GM23248 (cell line): ENCODE results near the gene LRP2. TPM values are rescaled to one million over a fixed set of nuclear protein-coding genes. Genes with fewer than 3 reads are reported as not detected.

Experiments used
- DNase-seq: peaks from one replicate; pipeline ENCODE4 v3.0.0-alpha.2; 2015
- H2AFZ ChIP-seq: fragments of 200-600 bp; sonication (generic); 2 replicates; pipeline ENCODE4 v1.6.1; 2016; ENCODE audit warnings: antibody characterized with exemption
- H3F3A ChIP-seq: fragments of 200-600 bp; sonication (generic); 2 replicates; pipeline ENCODE4 v1.6.1; 2016; ENCODE audit warnings: mild to moderate bottlenecking, antibody characterized with exemption, mixed run types; ENCODE audit not compliant: insufficient read depth
- H3K27ac ChIP-seq: fragments of 200-600 bp; sonication (generic); 2 replicates; pipeline ENCODE4 v1.5.1; 2016; ENCODE audit warnings: mild to moderate bottlenecking
- H3K27me3 ChIP-seq: fragments of 200-600 bp; sonication (generic); replicated peaks from 2 replicates; pipeline ENCODE4 v1.6.1; 2016; ENCODE audit warnings: mild to moderate bottlenecking; ENCODE audit not compliant: insufficient read depth
- H3K36me3 ChIP-seq: fragments of 200-600 bp; sonication (generic); 2 replicates; pipeline ENCODE4 v1.6.1; 2016; ENCODE audit warnings: low read depth, mild to moderate bottlenecking
- H3K4me1 ChIP-seq: fragments of 200-600 bp; sonication (generic); 2 replicates; pipeline ENCODE4 v1.6.1; 2016; ENCODE audit warnings: mild to moderate bottlenecking; ENCODE audit not compliant: insufficient read depth
- H3K4me2 ChIP-seq: fragments of 200-600 bp; sonication (generic); one replicate; pipeline ENCODE4 v1.6.1; 2016; ENCODE audit warnings: mild to moderate bottlenecking; ENCODE audit not compliant: unreplicated experiment
- H3K4me3 ChIP-seq: fragments of 200-600 bp; sonication (generic); 2 replicates; pipeline ENCODE4 v1.5.1; 2016; ENCODE audit warnings: mild to moderate bottlenecking
- H3K79me2 ChIP-seq: fragments of 200-600 bp; sonication (generic); 2 replicates; pipeline ENCODE4 v1.6.1; 2016; ENCODE audit warnings: mild to moderate bottlenecking; ENCODE audit not compliant: insufficient read depth
- H3K9ac ChIP-seq: fragments of 200-600 bp; sonication (generic); 2 replicates; pipeline ENCODE4 v1.6.1; 2016; ENCODE audit warnings: mild to moderate bottlenecking
- H3K9me2 ChIP-seq: fragments of 200-600 bp; sonication (generic); 2 replicates; pipeline ENCODE4 v1.6.1; 2016; ENCODE audit warnings: mixed run types, mild to moderate bottlenecking, moderate library complexity; ENCODE audit not compliant: insufficient read depth
- H3K9me3 ChIP-seq: fragments of 200-600 bp; sonication (generic); one replicate; pipeline ENCODE4 v1.6.1; 2017; ENCODE audit warnings: low read depth
- H4K20me1 ChIP-seq: fragments of 200-600 bp; sonication (generic); 2 replicates; pipeline ENCODE4 v1.6.0; 2016; ENCODE audit not compliant: insufficient read depth
- EZH2 ChIP-seq: fragments of 200-600 bp; sonication (generic); IDR thresholded peaks from 2 replicates; pipeline ENCODE4 v1.6.1; 2018; ENCODE audit warnings: antibody characterized with exemption, mild to moderate bottlenecking; ENCODE audit not compliant: insufficient read depth, poor library complexity, severe bottlenecking
- EZH2phosphoT487 ChIP-seq: fragments of 200-600 bp; sonication (generic); IDR thresholded peaks from 2 replicates; pipeline ENCODE4 v1.6.1; 2018; ENCODE audit warnings: antibody characterized with exemption, moderate library complexity, mild to moderate bottlenecking, low read depth; ENCODE audit not compliant: insufficient read depth
- WGBS, 2 experiments: methylation state at CpG; one replicate each; pipeline ENCODE4 v1.1.6; 2015 to 2017; ENCODE audit warnings: low lambda C conversion rate in 2 of 2, low coverage in 1 of 2; ENCODE audit errors: missing lambda C conversion rate in 2 of 2; 5-methylcytosine and 5-hydroxymethylcytosine counted together
- in situ Hi-C: fragments of 300-500 bp; cut with MboI; formaldehyde crosslinking; loops from 2 replicates; pipeline ENCODE4 v1.15.0; 2020
- polyA plus RNA-seq: library from polyadenylated mRNA; unstranded; fragments of >200 nt; fragmentation: Nextera tagmentation; extraction: Ambion mirVana; gene quantifications from 2 replicates; pipeline ENCODE4 v1.2.1, GENCODE V29; 2016
- total RNA-seq: library from RNA; depleted of rRNA; stranded (reverse); fragments of >200 nt; shearing (Covaris generic); gene quantifications from 2 replicates; pipeline ENCODE4 v1.2.3, GENCODE V29; 2014

Gene LRP2
- total and polyA plus RNA-seq, 2 experiments from 2014 or later, result not detected

DNA sequence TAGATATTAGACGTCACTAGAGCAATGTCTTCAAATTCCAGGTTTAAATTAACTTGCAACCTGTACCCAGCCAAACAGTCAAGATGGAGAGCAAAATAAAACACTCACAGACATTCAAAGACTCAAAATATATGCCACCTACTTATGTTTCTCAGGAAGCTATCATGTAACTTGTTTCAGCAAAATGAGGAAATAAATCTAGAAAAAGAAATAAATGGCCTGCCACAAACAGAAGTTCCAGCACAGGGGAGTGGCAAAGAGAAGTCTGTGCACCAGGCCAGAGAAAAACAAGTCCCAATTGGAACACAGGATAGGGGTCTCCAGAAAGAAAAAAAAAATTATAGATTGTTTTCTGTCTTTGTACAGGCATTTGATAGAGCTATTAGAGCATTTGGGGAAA is 96.7 kb downstream of the LRP2 start:
- H3K9me3 ChIP-seq, result no peaks in the 10 kb centered on the region

DNA sequence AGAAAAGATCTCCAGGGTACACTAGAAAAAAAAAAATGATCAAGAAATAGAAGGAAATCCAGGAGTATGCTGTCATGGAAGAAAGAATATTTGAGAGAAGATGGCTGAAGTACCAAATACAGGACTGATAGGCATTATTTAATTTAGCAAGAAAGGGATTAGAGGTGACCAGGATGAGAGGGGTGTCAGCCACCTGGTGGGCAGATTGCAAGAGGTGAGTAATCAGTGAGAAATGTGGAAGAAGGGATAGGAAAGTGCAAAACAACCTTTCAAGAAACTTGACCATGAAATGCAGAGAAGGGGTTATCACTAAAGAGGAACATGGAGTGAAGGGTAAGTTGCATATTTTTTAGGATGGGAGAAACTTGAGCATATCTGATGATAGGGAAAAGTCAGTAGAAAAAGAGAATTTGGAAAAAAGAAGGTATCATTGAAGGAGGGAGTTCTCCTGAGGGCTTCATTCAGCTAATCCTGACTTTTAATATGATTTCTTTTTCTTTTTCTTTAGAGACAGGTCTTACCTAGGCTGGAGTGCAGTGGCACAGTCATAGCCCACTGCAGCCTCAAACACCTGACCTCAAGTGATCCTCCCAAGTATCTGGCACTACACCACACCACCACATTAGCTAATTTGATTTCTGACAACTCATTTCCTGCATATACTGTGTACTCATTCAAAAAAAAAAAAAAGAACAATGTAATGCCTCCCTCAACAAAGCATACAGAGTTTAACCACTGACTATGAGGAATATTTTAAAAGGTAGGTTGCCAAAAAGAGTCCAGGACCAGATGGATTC is 101.3 kb downstream of the LRP2 start:
- Histone ChIP-seq H3K9ac (no peak overlapping the region), H3K4me3 (no peak overlapping the region), H3K9me2 (no peaks in the 10 kb centered on the region), H3K4me1 (no peaks in the 10 kb centered on the region), H3F3A (no peaks in the 10 kb centered on the region), H3K36me3 (no peaks in the 10 kb centered on the region), H3K79me2 (no peaks in the 10 kb centered on the region), H4K20me1 (no peaks in the 10 kb centered on the region), H3K9me3 (no peaks in the 10 kb centered on the region), H3K4me2 (no peak overlapping the region), H3K27ac (no peak overlapping the region), H2AFZ (no peak overlapping the region), H3K27me3 (no peaks in the 10 kb centered on the region)
- in situ Hi-C loops, result no loop called here
- no peak for TF ChIP-seq EZH2
- no peak for TF ChIP-seq EZH2phosphoT487
- DNase-seq, result no peak

More for the DNA sequence above, 96.7 kb downstream of the LRP2 start:
- Histone ChIP-seq H3K4me1 (no peaks in the 10 kb centered on the region), H3K79me2 (no peaks in the 10 kb centered on the region), H3K27ac (no peak overlapping the region), H4K20me1 (no peaks in the 10 kb centered on the region), H3K9ac (no peak overlapping the region), H3K27me3 (no peaks in the 10 kb centered on the region), H2AFZ (no peak overlapping the region), H3K4me2 (no peak overlapping the region), H3K9me2 (no peaks in the 10 kb centered on the region), H3K4me3 (no peak overlapping the region), H3F3A (no peaks in the 10 kb centered on the region), H3K36me3 (no peaks in the 10 kb centered on the region)
- in situ Hi-C loops, result no loop called here
- 3 to 4% methylated on average over 1 of the region's 1 CpG for WGBS, 2 experiments
- no peak for TF ChIP-seq EZH2phosphoT487
- no peak for TF ChIP-seq EZH2
- DNase-seq, result no peak

DNA sequence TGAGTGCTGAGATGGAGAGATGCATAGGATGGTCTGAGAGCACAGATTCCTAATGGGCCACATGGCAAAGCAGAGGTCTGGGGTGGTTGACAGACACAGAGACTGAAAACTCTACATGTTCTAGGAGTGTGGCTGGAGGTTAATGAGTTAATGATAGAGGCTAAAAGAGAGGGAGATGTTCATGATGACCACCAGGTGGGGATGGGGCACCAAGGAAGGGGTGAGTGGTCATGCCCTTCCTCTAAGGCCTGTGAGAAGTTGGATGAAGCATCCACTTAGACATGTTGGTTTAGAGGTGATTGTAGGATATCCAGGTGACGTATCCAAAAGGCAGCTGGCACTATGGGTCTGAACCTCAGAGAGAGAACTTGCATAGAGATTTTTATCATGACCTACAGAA is 102.1 kb downstream of the LRP2 start:
- Histone ChIP-seq H3K4me1 (no peaks in the 10 kb centered on the region), H4K20me1 (no peaks in the 10 kb centered on the region), H3K9ac (no peak overlapping the region), H2AFZ (no peak overlapping the region), H3K27me3 (no peaks in the 10 kb centered on the region), H3K36me3 (no peaks in the 10 kb centered on the region), H3K9me3 (no peaks in the 10 kb centered on the region), H3K4me2 (no peak overlapping the region), H3K27ac (no peak overlapping the region), H3K4me3 (no peak overlapping the region), H3K79me2 (no peaks in the 10 kb centered on the region), H3F3A (no peaks in the 10 kb centered on the region), H3K9me2 (no peaks in the 10 kb centered on the region)
- DNase-seq, result no peak
- WGBS, 2 experiments, result 13 to 25% methylated on average over 1 of the region's 1 CpG
- in situ Hi-C loops, result no loop called here
- TF ChIP-seq EZH2 (no peak), EZH2phosphoT487 (no peak)

DNA sequence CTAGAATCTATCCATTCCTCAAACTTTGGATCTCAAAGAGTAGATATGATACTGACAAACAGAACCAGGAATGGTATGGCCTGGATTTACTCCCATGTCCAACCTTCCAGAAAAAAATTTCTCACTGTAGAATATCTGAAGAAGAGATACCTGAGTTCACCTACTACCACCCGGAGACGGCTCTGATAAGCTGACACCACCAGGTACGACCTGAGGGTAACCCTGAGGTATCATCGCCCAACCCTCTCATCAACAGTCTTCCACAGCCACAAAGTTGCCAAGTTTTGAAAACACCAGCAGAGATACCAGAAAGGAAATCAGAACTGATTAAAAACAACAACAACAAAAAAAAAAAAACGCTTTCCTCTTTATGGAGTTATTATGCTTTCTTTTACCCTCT is 102.9 kb downstream of the LRP2 start:
- no peak overlapping the region for H3K9ac ChIP-seq
- no peak for DNase-seq
- in situ Hi-C loops, result no loop called here
- no peaks in the 10 kb centered on the region for H3K9me3 ChIP-seq
- 9 to 17% methylated on average over 5 of the region's 5 CpGs for WGBS, 2 experiments
- H3K4me2 ChIP-seq, result no peak overlapping the region
- no peaks in the 10 kb centered on the region for H3K4me1 ChIP-seq
- no peaks in the 10 kb centered on the region for H3K27me3 ChIP-seq
- no peaks in the 10 kb centered on the region for H3K36me3 ChIP-seq
- no peaks in the 10 kb centered on the region for H3K9me2 ChIP-seq
- no peak overlapping the region for H2AFZ ChIP-seq
- no peak overlapping the region for H3K4me3 ChIP-seq
- H3K79me2 ChIP-seq, result no peaks in the 10 kb centered on the region
- H3K27ac ChIP-seq, result no peak overlapping the region
- no peak for TF ChIP-seq EZH2
- TF ChIP-seq EZH2phosphoT487, result no peak
- no peaks in the 10 kb centered on the region for H3F3A ChIP-seq
- no peaks in the 10 kb centered on the region for H4K20me1 ChIP-seq

DNA sequence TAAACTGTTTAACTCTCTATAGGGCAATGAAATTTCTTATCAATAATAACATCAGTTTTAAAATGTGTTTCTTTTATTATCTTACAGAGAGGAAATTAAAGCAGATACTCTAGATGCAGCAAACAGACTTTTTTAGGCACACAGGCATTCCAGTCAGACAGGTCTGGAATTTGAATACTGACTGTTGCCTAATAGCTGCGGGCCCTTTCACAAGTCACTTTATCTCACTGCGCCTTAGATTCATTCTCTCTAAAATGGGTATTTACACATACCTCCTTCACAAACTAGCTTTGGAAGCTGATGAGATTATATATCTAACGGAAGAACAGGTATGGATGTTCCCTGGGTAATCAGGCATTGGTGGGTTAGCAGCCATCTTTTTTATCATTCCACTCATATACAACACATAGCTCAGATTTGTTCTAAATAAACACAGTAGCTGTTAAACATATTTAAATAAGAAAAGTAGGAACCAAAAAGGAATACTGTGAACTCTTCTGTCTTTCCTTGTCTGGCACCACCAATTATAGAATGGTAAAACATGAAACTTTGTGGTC is 104.2 kb downstream of the LRP2 start:
- no peaks in the 10 kb centered on the region for H3K4me1 ChIP-seq
- H3F3A ChIP-seq, result no peaks in the 10 kb centered on the region
- in situ Hi-C loops, result no loop called here
- no peak overlapping the region for H3K4me3 ChIP-seq
- no peak overlapping the region for H2AFZ ChIP-seq
- no peak for DNase-seq
- WGBS, 2 experiments, result 24 to 36% methylated on average over 3 of the region's 3 CpGs
- H3K27me3 ChIP-seq, result no peaks in the 10 kb centered on the region
- no peaks in the 10 kb centered on the region for H3K36me3 ChIP-seq
- H3K9me3 ChIP-seq, result no peaks in the 10 kb centered on the region
- H3K4me2 ChIP-seq, result no peak overlapping the region
- no peaks in the 10 kb centered on the region for H3K79me2 ChIP-seq
- TF ChIP-seq EZH2phosphoT487, result no peak
- TF ChIP-seq EZH2, result no peak
- no peaks in the 10 kb centered on the region for H4K20me1 ChIP-seq
- no peak overlapping the region for H3K9ac ChIP-seq
- H3K9me2 ChIP-seq, result no peaks in the 10 kb centered on the region
- H3K27ac ChIP-seq, result no peak overlapping the region
